HepG2 (cell line): Measurements from ENCODE around the gene HTRA2. TPM values are rescaled to one million over a fixed set of nuclear protein-coding genes. Genes with fewer than 3 reads are reported as not detected.
A peak's percentile ranks its signal among the peaks of the same experiment; 100 is the strongest.

ENCODE experiments used
- BCL3 ChIP-seq: sonication (generic); formaldehyde crosslinking; IDR thresholded peaks from 2 replicates; pipeline ENCODE4 v1.5.1; 2020; ENCODE audit warnings: mild to moderate bottlenecking, missing genetic modification reagents, moderate library complexity
- KIAA2018 ChIP-seq: sonication (generic); formaldehyde crosslinking; IDR thresholded peaks from 2 replicates; pipeline ENCODE4 v1.5.0; 2020; ENCODE audit warnings: mild to moderate bottlenecking, missing genetic modification reagents, borderline replicate concordance
- THAP11 ChIP-seq: IDR thresholded peaks from 2 replicates; pipeline ENCODE4 v1.6.1; 2016; ENCODE audit warnings: missing biosample characterization, missing genetic modification reagents
- ZBTB10 ChIP-seq: sonication (generic); formaldehyde crosslinking; IDR thresholded peaks from 2 replicates; pipeline ENCODE4 v1.4.0; 2020; ENCODE audit warnings: missing genetic modification reagents, borderline replicate concordance
- polyA plus RNA-seq, 8 experiments: library from polyadenylated mRNA; depleted of rRNA in 3 of 8; stranded (reverse) in 7 of 8; unstranded in 1 of 8; fragments of >200 nt; fragmentation: Illumina TruSeq in 4 of 8; extraction: Trizol in 4 of 8; gene quantifications; 2 replicates each; pipeline versions ENCODE4 v1.2.1 to v1.2.3, GENCODE V29; 2011 to 2016; ENCODE audit warnings: low read depth in 4 of 8, missing spikeins in 1 of 8, mixed read lengths in 1 of 8; ENCODE audit not compliant: insufficient read depth in 1 of 8
- total RNA-seq, 5 experiments: library from RNA; depleted of rRNA; stranded (reverse); fragments of >200 nt; fragmentation: Illumina TruSeq; extraction: Trizol; gene quantifications; 2 replicates each; pipeline ENCODE4 v1.2.3, GENCODE V29; 2016; ENCODE audit warnings: low read depth in 1 of 5
- TF ChIP-seq, protein P1 (sequence below): sonication (generic); formaldehyde crosslinking; IDR thresholded peaks from 2 replicates; pipeline ENCODE4 v1.4.0; 2020; ENCODE audit warnings: missing genetic modification reagents

HTRA2 gene
- total and polyA plus RNA-seq, 2 of the 13 experiments (the other 11 are each of a cell fraction or from before 2014, with no cell fraction given) = 47.7 to 50.3 TPM

DNA sequence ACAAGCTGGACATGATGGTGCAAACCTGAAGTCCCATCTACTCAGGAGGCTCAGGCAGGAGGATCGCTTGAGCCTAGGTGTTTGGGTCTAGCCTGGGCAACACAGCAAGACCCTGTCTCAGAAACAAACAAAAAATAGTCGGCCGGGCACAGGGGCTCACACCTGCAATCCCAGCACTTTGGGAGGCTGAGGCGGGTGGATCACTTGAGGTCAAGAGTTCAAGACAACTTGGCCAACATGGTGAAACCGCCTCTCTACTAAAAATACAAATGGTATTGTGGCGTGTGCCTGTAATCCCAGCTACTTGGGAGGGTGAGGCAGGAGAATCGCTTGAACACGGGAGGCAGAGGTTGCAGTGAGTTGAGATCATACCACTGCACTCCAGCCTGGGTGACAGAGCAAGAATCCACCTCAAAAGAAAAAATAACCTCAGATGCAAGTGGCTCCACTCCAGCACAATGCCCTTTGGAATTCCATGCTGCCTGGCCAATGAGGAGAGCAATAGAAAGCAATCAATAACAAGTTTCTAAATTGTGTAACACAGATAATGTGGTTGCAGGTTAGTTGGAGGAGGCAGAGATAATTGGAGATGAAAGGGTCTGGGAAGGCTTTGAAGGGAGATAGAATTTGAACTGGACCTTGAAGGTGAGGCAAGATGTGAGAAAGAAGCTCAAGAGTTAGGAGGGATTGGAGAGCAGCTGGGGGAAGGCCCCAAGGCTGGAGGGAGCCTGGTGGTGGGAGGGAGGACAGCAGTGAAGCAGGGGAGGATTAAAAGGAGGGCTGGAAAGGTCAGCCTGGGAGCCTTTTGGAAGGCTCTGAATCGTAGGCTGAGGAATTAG is 40.9 kb upstream of the HTRA2 start (continued):
- TF ChIP-seq KIAA2018 (CRISPR knock-in tag) (no peak), THAP11 (CRISPR knock-in tag) (peak; percentile 82), BCL3 (no peak; the same call in 1 of the 2 replicates), ZBTB10 (CRISPR knock-in tag) (no peak)
- TF ChIP-seq, protein P1, sequence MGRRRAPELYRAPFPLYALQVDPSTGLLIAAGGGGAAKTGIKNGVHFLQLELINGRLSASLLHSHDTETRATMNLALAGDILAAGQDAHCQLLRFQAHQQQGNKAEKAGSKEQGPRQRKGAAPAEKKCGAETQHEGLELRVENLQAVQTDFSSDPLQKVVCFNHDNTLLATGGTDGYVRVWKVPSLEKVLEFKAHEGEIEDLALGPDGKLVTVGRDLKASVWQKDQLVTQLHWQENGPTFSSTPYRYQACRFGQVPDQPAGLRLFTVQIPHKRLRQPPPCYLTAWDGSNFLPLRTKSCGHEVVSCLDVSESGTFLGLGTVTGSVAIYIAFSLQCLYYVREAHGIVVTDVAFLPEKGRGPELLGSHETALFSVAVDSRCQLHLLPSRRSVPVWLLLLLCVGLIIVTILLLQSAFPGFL (CRISPR knock-in tag) = no peak
